GM18502 (cell line): ENCODE results near the gene INPPL1.
A peak's percentile ranks its signal among the peaks of the same experiment; 100 is the strongest.

Experiments used
- ATAC-seq: cut with Tn5 transposase; IDR thresholded peaks from one replicate; pipeline ENCODE4 v1.9.1; 2021; ENCODE audit warnings: mild to moderate bottlenecking; ENCODE audit not compliant: unreplicated experiment, poor library complexity

Gene INPPL1

GRCh38 chr11:72217841-72218240 is 6.7 kb upstream of the INPPL1 start:
- ATAC-seq: no peak

GRCh38 chr11:72218251-72218745 is 6.3 kb upstream of the INPPL1 start:
- no peak for ATAC-seq

GRCh38 chr11:72220696-72221363 is 3.7 kb upstream of the INPPL1 start:
- no peak for ATAC-seq

DNA sequence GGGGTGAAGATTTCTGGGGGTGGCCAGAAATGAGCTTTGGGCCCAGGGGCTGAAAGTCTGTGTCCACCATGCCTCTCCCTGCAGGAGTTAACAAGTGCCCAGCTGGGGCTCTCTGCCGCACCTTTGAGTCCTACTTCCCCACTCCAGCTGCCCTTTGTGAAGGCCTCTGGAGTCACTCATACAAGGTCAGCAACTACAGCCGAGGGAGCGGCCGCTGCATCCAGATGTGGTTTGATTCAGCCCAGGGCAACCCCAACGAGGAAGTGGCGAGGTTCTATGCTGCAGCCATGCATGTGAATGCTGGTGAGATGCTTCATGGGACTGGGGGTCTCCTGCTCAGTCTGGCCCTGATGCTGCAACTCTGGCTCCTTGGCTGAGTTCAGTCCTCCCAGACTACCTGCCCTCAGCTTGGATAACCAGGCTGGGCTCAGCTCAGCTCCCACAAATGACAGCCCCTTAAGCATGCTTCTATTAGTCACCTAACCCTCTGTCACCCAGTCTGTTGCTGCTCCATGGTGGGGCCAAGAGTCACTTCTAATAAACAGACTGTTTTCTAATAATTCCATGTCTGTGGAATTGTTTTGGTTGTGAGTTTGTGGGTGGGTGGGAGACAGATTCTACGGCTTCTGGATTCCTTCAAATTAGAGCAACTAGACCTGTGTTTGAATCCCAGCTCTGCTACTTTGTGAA is 3.0 kb upstream of the INPPL1 start:
- ATAC-seq: no peak

DNA sequence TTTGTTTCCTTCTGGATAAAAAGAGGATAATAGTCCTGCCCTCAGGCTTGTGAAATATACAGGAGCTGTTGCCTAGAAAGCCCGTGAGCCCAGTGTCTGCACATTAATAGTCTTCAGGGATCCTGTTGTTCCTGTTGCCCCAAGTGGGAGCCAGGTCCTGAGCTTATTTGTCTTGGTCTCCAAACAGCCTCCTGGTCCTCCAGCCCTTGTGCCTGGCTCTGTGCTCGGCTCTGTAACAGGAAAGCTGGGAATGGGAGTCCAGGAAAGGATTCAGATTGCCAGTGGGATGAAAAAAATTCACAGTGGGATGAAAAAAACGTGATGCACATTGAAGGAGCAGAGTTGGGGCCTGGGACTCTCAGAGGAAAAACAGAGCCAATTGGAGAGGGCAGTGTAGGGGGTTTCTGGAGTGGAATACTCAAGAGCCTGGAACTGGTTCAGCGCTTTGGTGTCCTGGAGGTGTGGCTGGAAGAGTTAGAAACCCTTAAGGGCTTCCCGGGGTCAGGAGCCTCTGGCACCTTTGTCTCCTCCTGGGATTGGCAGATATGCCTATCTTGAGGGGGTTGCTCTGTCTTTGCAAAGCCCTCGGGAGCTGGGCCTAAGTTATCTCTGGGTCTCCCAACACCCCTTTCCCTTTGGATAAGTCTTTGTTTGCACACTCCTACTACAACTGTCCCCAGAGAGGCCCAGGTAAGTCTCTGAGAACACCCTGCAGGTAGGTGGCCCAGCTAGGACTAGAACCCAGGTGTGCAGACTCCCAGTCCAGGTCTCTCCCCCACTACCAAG is 2.3 kb upstream of the INPPL1 start:
- no peak for ATAC-seq

- ATAC-seq: peak; percentile 69
Observed at GRCh38 chr11:72222907-72223614, 1.5 kb upstream of the INPPL1 start.

DNA sequence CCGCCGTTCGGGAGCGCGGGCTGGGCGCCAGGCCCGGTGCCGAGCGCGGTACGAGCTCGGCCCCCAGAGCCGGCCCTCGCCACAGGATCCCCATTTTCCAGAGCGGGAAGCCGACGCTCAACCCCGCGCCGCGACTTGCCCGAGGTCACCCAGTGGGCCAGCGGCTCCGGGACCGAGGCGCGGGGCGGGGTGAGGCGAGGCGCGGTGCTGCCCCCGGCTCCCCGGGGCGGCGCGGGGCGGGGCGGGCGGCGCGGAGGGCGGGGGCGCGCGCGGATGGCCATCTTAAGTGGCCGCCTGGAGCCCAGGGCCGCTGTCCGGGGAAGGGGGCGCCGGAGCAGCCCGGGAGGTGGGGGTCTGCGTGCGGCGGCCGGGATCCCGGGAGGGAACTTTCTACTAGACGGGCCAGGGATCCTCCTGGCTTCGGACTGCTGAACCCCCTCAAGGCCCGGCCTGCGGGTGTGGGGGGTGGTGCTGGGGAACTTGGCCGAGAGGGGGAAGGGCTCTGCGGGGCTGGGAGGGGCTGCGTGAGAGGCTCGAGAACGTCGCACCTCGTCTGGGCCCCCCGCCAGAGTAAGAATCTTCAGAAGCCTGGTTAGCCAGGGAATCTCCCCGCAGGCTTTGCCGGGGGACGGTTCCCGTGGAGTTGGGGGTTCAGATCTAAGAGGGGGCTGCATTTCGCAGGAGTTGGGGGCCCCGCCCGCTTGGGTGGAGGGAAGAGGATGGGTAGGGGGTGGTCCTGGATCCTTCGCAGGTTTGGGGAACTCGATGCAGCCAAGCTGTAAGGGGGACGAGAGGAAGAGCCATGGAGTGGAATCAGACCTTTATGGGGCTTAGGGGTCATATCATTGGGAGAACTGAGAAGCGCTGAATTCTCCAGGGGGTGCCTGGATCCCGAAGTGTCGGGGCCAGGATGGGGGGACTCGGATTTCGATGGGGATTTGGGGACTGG is 678 bp upstream of the INPPL1 start:
- peak; percentile 55 for ATAC-seq

- ATAC-seq: no peak
Observed at GRCh38 chr11:72225411-72225951, 914 bp downstream of the INPPL1 start.

DNA sequence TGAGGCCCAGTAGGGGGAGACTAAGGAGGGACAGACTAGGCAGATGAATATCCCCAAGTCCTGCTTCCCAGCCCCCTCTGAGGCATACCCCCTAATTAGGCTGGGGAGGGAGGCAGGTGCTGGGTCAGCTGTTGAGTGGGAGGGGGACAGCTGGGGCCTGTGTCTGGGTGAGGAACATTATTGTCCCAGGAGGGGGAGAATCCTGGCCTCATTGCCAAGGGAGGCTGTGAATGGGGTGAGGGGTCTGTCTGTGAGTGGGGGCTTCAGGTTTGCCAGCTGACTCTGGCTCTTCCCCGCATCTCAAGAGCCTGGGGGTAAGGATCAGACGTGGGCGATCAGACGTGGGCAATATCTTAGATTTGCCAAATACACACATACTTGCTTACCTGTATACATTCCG is 2.1 kb downstream of the INPPL1 start:
- ATAC-seq: no peak

- ATAC-seq: no peak
Observed at GRCh38 chr11:72227316-72228228, 3.0 kb downstream of the INPPL1 start.

DNA sequence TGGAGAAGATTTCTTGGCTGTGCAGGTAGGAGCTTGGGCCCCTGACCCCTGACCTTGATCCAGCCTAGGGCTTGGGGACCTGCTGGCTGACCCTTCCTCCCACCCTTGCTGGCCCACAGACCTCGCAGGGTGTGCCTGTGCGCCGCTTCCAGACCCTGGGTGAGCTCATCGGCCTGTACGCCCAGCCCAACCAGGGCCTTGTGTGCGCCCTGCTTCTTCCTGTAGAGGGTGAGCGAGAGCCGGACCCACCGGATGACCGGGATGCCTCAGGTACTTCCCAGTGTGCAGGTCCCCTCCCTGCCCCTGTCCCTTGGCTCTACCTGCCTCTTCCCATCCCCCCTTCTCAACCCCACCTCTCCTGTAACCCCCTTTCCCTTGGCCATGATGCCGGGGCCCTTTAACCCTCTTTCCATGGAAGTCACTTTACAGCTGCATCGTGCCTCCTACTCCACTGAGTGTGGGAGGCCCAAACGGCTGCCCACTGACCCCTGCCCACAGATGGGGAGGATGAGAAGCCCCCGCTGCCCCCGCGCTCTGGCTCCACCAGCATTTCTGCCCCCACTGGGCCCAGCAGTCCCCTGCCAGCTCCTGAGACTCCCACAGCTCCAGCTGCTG is 3.8 kb downstream of the INPPL1 start:
- no peak for ATAC-seq

DNA sequence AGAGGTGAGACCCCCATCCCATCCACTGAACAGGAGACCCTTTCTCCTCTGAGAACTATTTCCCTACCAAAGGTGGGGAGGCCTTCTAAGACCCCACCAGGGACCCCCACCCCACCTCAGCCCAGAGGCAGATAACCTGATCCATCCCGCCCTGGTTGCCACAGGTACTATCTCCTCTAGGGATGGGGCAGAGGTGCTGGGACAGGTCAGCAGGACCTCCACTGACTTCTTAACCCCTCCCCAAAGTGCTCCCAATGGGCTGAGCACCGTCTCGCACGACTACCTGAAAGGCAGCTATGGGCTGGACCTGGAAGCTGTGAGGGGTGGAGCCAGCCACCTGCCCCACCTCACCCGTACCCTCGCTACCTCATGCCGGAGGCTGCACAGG is 4.3 kb downstream of the INPPL1 start:
- ATAC-seq: no peak

DNA sequence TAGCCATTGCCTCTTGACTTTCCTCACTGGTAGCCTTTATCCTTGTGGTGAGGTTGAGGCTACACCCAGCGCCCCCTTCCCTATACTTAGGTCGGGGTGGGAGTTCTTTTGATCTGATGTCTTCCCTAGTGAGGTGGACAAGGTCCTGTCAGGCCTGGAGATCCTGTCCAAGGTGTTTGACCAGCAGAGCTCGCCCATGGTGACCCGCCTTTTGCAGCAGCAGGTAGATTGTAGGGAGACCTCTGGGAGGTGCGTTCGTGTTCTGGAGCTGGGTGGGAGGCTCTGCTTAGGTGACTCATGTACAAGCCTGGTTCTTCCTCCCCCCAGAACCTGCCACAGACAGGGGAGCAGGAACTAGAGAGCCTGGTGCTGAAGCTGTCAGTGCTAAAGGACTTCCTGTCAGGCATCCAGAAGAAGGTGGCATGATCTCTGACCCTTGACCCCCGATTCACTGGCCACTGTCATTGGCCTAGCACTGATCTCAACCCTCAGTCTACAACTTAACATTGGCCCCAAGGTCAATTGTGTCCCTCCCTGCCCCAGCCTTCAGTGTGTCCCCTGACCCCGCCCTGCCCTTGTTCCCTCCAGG is 4.9 kb downstream of the INPPL1 start:
- ATAC-seq: no peak

DNA sequence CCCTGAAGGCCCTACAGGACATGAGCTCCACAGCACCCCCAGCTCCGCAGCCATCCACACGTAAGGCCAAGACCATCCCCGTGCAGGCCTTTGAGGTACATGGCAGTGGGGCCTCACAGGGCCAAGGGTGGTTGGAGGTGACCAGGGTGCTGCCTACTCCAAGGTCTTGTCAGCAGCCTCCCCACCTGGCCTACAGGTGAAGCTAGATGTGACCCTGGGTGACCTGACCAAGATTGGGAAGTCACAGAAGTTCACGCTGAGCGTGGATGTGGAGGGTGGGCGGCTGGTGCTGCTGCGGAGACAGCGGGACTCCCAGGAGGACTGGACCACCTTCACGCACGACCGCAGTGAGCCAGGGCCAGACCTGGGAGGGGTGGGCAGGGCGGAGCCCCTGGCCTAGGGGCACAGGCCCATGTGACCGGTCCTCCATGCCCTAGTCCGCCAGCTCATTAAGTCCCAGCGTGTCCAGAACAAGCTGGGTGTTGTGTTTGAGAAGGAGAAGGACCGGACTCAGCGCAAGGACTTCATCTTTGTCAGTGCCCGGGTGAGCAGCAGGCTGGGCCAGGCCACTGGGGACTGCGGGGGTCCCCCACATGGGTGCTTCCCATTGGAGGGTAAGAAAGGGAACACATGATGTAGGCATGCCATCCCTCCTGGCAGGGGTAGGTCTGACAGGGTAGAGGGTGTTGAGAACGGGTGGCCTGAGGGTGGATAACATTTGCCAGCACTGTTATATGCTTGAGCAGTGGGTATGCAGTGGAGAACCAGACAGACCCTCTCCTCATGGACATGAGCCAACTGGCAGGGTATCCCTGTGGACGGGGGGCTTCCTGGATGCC is 5.6 kb downstream of the INPPL1 start:
- no peak for ATAC-seq

DNA sequence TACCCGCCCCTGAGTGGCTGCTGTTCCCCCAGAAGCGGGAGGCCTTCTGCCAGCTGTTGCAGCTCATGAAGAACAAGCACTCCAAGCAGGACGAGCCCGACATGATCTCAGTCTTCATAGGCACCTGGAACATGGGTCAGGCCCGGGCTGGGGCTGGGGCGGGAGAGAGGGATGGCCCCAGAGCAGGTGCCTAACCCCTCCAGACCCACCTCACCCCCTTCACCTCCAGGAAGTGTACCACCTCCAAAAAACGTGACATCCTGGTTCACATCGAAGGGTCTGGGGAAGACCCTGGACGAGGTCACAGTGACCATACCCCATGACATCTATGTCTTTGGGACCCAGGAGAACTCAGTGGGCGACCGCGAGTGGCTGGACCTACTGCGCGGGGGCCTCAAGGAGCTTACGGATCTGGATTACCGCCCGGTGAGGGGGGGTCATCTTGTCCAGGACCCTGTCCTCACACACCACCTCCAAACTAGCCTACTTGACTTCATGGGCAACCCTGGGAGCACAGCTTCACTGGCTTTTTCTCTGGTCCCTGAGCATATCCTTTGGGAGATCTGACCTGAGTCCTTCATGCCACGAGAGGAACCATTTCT is 6.3 kb downstream of the INPPL1 start:
- no peak for ATAC-seq
